Gastroesophageal sphincter (tissue), 4 donors: Measurements from ENCODE around the gene FFAR2. TPM values are rescaled to one million over a fixed set of nuclear protein-coding genes. Genes with fewer than 3 reads are reported as not detected.
"Not testable (repeated sequence)": the region's sequence is repeated elsewhere in the genome, so short reads cannot be mapped to it uniquely, and the experiment has no call there.

ENCODE experiments used
- ATAC-seq: fragments of 150-250 bp; one replicate; pipeline ENCODE4 v1.9.1; 2016; ENCODE audit warnings: mild to moderate bottlenecking, moderate library complexity
- H3K27ac ChIP-seq, 4 donors: fragments of 200-600 bp; sonication (generic) in 3 of 4; 1 replicate in 3 of 4; 2 replicates in 1 of 4; pipeline ENCODE4 v1.5.1; 2016 to 2019
- H3K27me3 ChIP-seq: fragments of 200-600 bp; sonication (generic); one replicate; pipeline ENCODE4 v1.5.1; 2019
- H3K36me3 ChIP-seq, 2 donors: fragments of 200-600 bp; sonication (generic); one replicate each; pipeline ENCODE4 v1.5.1; 2019; ENCODE audit warnings: control low read depth in 1 of 2
- H3K4me1 ChIP-seq, 3 donors: fragments of 200-600 bp; sonication (generic); 1 replicate in 2 of 3; 2 replicates in 1 of 3; pipeline ENCODE4 v1.5.1; 2016 to 2019; ENCODE audit warnings: control low read depth in 2 of 3
- H3K4me3 ChIP-seq, 2 donors: fragments of 200-600 bp; sonication (generic); one replicate each; pipeline ENCODE4 v1.5.1; 2019; ENCODE audit warnings: mild to moderate bottlenecking in 1 of 2, moderate library complexity in 1 of 2
- H3K9me3 ChIP-seq, 3 donors: fragments of 200-600 bp; sonication (generic); one replicate each; pipeline ENCODE4 v1.5.1; 2017 to 2019; ENCODE audit warnings: control low read depth in 2 of 3
- EP300 ChIP-seq: sonication (generic); formaldehyde crosslinking; IDR thresholded peaks from one replicate; pipeline ENCODE4 v1.6.1; 2017; ENCODE audit warnings: antibody characterized with exemption, mild to moderate bottlenecking
- POLR2A ChIP-seq, 2 donors: fragments of 450-650 bp; IDR thresholded peaks; one replicate each; pipeline ENCODE4 v1.6.1; 2017; ENCODE audit warnings: antibody characterized with exemption in 2 of 2, mild to moderate bottlenecking in 2 of 2, moderate library complexity in 1 of 2
- POLR2AphosphoS5 ChIP-seq: sonication (generic); formaldehyde crosslinking; IDR thresholded peaks from one replicate; pipeline ENCODE4 v1.6.1; 2017; ENCODE audit warnings: antibody characterized with exemption
- WGBS, 2 donors: methylation state at CpG; one replicate each; pipeline ENCODE4 v1.1.5; 2018; ENCODE audit warnings: low coverage in 1 of 2; 5-methylcytosine and 5-hydroxymethylcytosine counted together
- total RNA-seq, 4 donors: library from RNA; depleted of rRNA; stranded (reverse); fragments of >200 nt; gene quantifications; one replicate each; pipeline ENCODE4 v1.1.0, GENCODE V29; 2016
- TF ChIP-seq, protein P1 (sequence below), 4 experiments: fragments of 200-600 bp in 2 of 4; fragments of 450-650 bp in 2 of 4; sonication (generic) in 1 of 4; IDR thresholded peaks; one replicate each; pipeline ENCODE4 v1.5.1; 2017 to 2019; ENCODE audit warnings: antibody characterized with exemption in 4 of 4, mild to moderate bottlenecking in 2 of 4, moderate library complexity in 2 of 4

Gene FFAR2
- total RNA-seq, 4 donors from 2014 or later = 0.35 to 1.3 TPM; not detected in 2

DNA sequence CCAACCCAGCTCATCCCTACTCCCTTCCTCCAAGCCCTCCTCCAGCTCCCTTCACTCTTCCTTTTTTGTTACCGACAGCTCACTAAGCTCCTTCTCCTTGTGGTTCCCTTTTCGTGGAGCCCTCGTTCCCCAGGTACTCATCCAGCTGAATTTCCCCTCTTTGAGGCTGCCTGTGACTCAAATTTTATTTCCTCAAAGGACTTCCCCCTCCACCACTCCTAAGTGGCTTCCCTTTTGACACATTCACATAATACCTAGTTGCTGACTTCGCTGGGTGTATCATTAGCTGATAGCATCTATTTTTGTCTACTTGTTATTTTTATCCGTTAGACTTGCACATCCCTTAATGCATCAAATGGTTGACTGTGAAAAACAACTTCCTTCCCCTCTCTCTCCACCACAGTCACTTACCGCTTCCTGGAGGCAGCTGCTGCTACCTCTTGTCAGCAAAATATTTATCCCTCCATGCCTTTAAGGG is 14.5 kb downstream of the FFAR2 start:
- no peaks in the 10 kb centered on the region for H3K36me3 ChIP-seq
- 24 to 27% methylated on average over 6 of the region's 6 CpGs for WGBS, 2 donors
- ATAC-seq = no peak

DNA sequence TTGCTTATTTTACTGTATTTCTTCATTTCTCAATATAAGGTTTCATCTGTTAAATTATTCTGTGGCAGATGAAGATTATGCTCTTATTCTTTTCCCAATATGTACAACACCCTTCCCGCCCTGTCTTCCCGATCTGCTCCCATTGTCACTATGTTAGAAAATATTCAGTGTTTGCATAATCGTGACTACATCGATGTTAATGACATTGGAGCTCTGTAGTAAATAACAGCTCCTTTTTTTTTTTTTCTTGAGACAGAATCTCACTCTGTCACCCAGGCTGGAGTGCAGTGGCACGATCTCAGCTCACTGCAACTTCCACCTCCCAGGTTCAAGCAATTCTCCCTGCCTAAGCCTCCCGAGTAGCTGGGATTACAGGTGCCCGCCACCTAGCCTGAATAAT is 14.9 kb downstream of the FFAR2 start:
- Histone ChIP-seq H3K4me1 (peaks cover 0 to 17% (median 6%) of the 10 kb centered on the region in 3 donors), H3K27me3 (peaks cover 24% of the 10 kb centered on the region)
- not testable (repeated sequence) for H3K9me3 ChIP-seq, H3K36me3 ChIP-seq, H3K4me3 ChIP-seq, H3K27ac ChIP-seq, ATAC-seq
- 72 to 90% methylated on average over 4 to 7 of the region's 7 CpGs for WGBS, 2 donors

More for the DNA sequence above, 14.5 kb downstream of the FFAR2 start:
- H3K9me3 ChIP-seq = no peaks in the 10 kb centered on the region
- H3K27ac ChIP-seq = no peak overlapping the region
- no peak for TF ChIP-seq EP300
- TF ChIP-seq POLR2A (IDR thresholded peaks at IDR 0.05) = no peak
- H3K4me3 ChIP-seq = no peak overlapping the region
- peaks cover 20% of the 10 kb centered on the region for H3K27me3 ChIP-seq
- peaks cover 0 to 17% (median 6%) of the 10 kb centered on the region in 3 donors for H3K4me1 ChIP-seq

DNA sequence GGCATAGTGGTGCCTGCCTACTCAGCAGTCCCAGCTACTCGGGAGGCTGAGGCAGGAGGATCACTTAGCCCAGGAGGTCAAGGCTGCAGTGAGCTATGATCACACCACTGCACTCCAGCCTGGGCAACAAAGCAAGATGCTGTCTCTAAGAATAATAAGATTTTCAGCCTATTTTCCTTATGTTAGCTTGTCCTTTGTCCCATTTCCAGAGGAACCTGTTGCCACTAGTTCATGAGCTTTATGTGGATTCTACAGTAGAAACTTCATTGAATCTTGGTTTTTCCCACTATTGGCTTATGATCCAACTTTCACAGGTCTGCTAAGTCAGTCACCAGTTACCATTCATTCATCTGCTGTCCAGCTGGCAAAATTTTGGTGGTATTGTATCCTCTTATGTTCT is 18.2 kb downstream of the FFAR2 start:
- ATAC-seq = no peak

DNA sequence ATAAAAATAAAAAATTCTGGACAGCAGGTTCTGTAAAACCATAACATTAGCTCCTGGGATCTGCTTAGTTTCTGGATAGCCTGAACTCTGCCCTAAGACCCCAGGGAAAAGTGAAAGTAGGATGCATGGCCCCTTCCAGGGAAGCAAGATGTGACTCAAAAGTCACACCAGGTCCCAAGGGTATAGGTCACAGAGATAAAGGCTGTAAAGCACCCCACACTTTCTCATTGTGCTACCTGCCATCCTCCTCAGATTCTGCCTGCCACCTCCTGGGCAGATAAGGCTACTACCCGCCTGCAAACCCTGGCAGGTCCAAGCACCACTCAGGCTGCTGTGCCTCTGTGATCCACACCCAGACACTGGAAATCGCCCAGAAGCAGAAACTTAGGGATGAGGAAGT is 20.6 kb downstream of the FFAR2 start:
- no peak overlapping the region for H3K27ac ChIP-seq
- H3K4me1 ChIP-seq = no peaks in the 10 kb centered on the region
- H3K4me3 ChIP-seq = no peak overlapping the region
- peaks cover 33% of the 10 kb centered on the region for H3K27me3 ChIP-seq
- TF ChIP-seq, protein P1, sequence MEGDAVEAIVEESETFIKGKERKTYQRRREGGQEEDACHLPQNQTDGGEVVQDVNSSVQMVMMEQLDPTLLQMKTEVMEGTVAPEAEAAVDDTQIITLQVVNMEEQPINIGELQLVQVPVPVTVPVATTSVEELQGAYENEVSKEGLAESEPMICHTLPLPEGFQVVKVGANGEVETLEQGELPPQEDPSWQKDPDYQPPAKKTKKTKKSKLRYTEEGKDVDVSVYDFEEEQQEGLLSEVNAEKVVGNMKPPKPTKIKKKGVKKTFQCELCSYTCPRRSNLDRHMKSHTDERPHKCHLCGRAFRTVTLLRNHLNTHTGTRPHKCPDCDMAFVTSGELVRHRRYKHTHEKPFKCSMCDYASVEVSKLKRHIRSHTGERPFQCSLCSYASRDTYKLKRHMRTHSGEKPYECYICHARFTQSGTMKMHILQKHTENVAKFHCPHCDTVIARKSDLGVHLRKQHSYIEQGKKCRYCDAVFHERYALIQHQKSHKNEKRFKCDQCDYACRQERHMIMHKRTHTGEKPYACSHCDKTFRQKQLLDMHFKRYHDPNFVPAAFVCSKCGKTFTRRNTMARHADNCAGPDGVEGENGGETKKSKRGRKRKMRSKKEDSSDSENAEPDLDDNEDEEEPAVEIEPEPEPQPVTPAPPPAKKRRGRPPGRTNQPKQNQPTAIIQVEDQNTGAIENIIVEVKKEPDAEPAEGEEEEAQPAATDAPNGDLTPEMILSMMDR (IDR thresholded peaks at IDR 0.05) = peak in 2 of 4 experiments; percentile 27 to 45
- TF ChIP-seq EP300 (no peak), POLR2AphosphoS5 (no peak)
- H3K36me3 ChIP-seq = no peaks in the 10 kb centered on the region
- 20% methylated on average over 1 of the region's 2 CpGs; no CpG with 5 or more reads in 1 of the 2 donors for WGBS, 2 donors
- H3K9me3 ChIP-seq = no peaks in the 10 kb centered on the region
- ATAC-seq = no peak

More for the DNA sequence above, 18.2 kb downstream of the FFAR2 start:
- no peaks in the 10 kb centered on the region for H3K36me3 ChIP-seq
- no peak overlapping the region for H3K4me3 ChIP-seq
- no peaks in the 10 kb centered on the region for H3K9me3 ChIP-seq
- peaks cover 33% of the 10 kb centered on the region for H3K27me3 ChIP-seq
- no peak for TF ChIP-seq EP300
- TF ChIP-seq, protein P1 (IDR thresholded peaks at IDR 0.05) = no peak
- no peak for TF ChIP-seq POLR2A (IDR thresholded peaks at IDR 0.05)
- no peak for TF ChIP-seq POLR2AphosphoS5
- 80% methylated on average over 1 of the region's 1 CpG; no CpG with 5 or more reads in 1 of the 2 donors for WGBS, 2 donors
- no peaks in the 10 kb centered on the region for H3K4me1 ChIP-seq
- H3K27ac ChIP-seq = no peak overlapping the region

DNA sequence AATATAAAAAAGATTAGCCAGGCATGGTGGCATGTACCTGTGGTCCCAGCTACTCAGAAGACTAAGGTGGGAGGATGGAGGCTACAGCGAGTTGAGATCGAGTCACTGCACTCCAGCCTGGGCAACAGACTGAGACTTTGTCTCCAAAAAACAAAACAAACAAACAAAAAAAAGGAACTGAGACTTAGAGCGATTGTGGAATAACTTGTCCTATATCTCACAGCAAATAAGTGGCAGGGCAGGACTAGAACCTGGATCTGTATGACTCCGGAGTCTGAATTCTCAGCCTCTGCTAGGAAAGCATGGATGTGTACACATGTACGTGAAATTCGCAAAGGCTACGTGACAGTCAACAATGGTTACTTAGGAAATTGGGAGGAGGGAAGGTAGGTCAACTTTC is 22.1 kb downstream of the FFAR2 start:
- Histone ChIP-seq H3K27me3 (peaks cover 29% of the 10 kb centered on the region), H3K36me3 (no peaks in the 10 kb centered on the region), H3K4me3 (no peak overlapping the region), H3K27ac (no peak overlapping the region), H3K4me1 (no peaks in the 10 kb centered on the region), H3K9me3 (no peaks in the 10 kb centered on the region)
- no peak for ATAC-seq
- TF ChIP-seq EP300 (no peak), POLR2A (IDR thresholded peaks at IDR 0.05) (no peak), POLR2AphosphoS5 (no peak)
- TF ChIP-seq, protein P1 (IDR thresholded peaks at IDR 0.05) = no peak
- WGBS, 2 donors = 83 to 87% methylated on average over 5 to 7 of the region's 7 CpGs

DNA sequence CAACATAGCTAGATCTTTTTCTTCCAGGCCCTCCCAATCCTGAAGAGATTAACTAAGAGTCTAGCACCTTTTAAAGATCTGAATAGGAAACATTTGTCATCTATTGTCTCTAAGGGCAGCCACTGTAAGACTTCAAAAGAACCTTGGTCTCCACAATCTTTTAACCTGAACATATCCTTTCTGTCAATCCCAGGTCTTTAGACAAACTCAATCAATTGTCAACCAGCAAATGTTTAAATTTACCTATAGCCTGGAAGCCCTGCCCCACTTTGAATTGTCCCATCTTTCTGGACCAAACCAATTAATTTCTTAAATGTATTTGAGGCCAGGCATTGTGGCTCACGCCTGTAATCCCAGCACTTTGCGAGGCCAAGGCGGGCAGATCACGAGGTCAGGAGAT is 23.0 kb downstream of the FFAR2 start:
- 90% methylated on average over 3 of the region's 4 CpGs; no CpG with 5 or more reads in 1 of the 2 donors for WGBS, 2 donors
- not testable (repeated sequence) for H3K4me3 ChIP-seq, H3K36me3 ChIP-seq, H3K27ac ChIP-seq, H3K9me3 ChIP-seq, ATAC-seq, H3K4me1 ChIP-seq
- peaks cover 27% of the 10 kb centered on the region for H3K27me3 ChIP-seq
